GM21619 (cell line): Measurements from ENCODE around the gene EHMT1.
"Not testable (repeated sequence)": the region's sequence is repeated elsewhere in the genome, so short reads cannot be mapped to it uniquely, and the experiment has no call there.

Source experiments
- ATAC-seq: cut with Tn5 transposase; IDR thresholded peaks from one replicate; pipeline ENCODE4 v1.9.1; 2021; ENCODE audit not compliant: unreplicated experiment

Gene EHMT1

GRCh38 chr9:137838576-137838975 is 219.8 kb downstream of the EHMT1 start:
- ATAC-seq = no peak

GRCh38 chr9:137843355-137843754 is 224.6 kb downstream of the EHMT1 start:
- ATAC-seq = no peak

GRCh38 chr9:137851516-137852267 is 232.9 kb downstream of the EHMT1 start:
- ATAC-seq = no peak

- no peak for ATAC-seq
These were observed 234.7 kb downstream of the EHMT1 start for GRCh38 chr9:137853392-137853995.

- no peak for ATAC-seq
These were observed 241.6 kb downstream of the EHMT1 start for GRCh38 chr9:137860361-137860760.

GRCh38 chr9:137865581-137866145 is 246.9 kb downstream of the EHMT1 start:
- ATAC-seq = no peak

- ATAC-seq = no peak
These were observed 247.7 kb downstream of the EHMT1 start for GRCh38 chr9:137866226-137867141.

GRCh38 chr9:137870432-137870831 is 251.6 kb downstream of the EHMT1 start:
- ATAC-seq = no peak

GRCh38 chr9:137872296-137872695 is 253.5 kb downstream of the EHMT1 start:
- no peak for ATAC-seq

GRCh38 chr9:137873408-137873807 is 254.6 kb downstream of the EHMT1 start:
- no peak for ATAC-seq

GRCh38 chr9:137873858-137874362 is 255.1 kb downstream of the EHMT1 start:
- no peak for ATAC-seq

- no peak for ATAC-seq
These were observed 256.5 kb downstream of the EHMT1 start for GRCh38 chr9:137875354-137875753.

- no peak for ATAC-seq
These were observed 257.0 kb downstream of the EHMT1 start for GRCh38 chr9:137875846-137876245.

- no peak for ATAC-seq
These were observed 257.5 kb downstream of the EHMT1 start for GRCh38 chr9:137876269-137876668.

GRCh38 chr9:137876781-137877386 is 258.1 kb downstream of the EHMT1 start:
- no peak for ATAC-seq

GRCh38 chr9:137877506-137878122 is 258.8 kb downstream of the EHMT1 start, which contains the start of gene CACNA1B:
CACNA1B (plus strand) TSS chr9:137877782; CDS start chr9:137877934, 152 bp downstream.
- ATAC-seq = not testable (repeated sequence)

- no peak for ATAC-seq
These were observed 259.5 kb downstream of the EHMT1 start for GRCh38 chr9:137878146-137878941.

GRCh38 chr9:137879052-137879451 is 260.2 kb downstream of the EHMT1 start:
- ATAC-seq = no peak

GRCh38 chr9:137879566-137880150 is 260.9 kb downstream of the EHMT1 start:
- no peak for ATAC-seq
